GM12891 (cell line): ENCODE measurements around the gene FHL1.

Source experiments
- PAX5 ChIP-seq: IDR thresholded peaks from 2 replicates; pipeline ENCODE4 v1.6.1; 2011; ENCODE audit warnings: low read length, moderate library complexity, mild to moderate bottlenecking; ENCODE audit not compliant: insufficient read depth, severe bottlenecking
- POLR2A ChIP-seq: IDR thresholded peaks from 2 replicates; pipeline ENCODE4 v1.6.1; 2011; ENCODE audit warnings: low read depth, low read length, control low read depth
- POLR2AphosphoS5 ChIP-seq: IDR thresholded peaks from 2 replicates; pipeline ENCODE4 v1.6.1; 2011; ENCODE audit warnings: low read depth, low read length, control low read depth
- SPI1 ChIP-seq: IDR thresholded peaks from 2 replicates; pipeline ENCODE4 v1.6.1; 2011; ENCODE audit warnings: low read depth, low read length, control low read depth
- TAF1 ChIP-seq: IDR thresholded peaks from 2 replicates; pipeline ENCODE4 v1.6.1; 2011; ENCODE audit warnings: low read depth, low read length, control low read depth

- TF ChIP-seq POLR2AphosphoS5, result no peak
- TF ChIP-seq POLR2A, result no peak
- no peak for TF ChIP-seq SPI1
- TF ChIP-seq TAF1, result no peak
- no peak for TF ChIP-seq PAX5
Measured at GRCh38 chrX:136198010-136198409, 50.7 kb downstream of the FHL1 start.
